ENCODE data around the gene ACVRL1.
A peak's percentile ranks its signal among the peaks of the same experiment; 100 is the strongest.

Gene ACVRL1

DNA sequence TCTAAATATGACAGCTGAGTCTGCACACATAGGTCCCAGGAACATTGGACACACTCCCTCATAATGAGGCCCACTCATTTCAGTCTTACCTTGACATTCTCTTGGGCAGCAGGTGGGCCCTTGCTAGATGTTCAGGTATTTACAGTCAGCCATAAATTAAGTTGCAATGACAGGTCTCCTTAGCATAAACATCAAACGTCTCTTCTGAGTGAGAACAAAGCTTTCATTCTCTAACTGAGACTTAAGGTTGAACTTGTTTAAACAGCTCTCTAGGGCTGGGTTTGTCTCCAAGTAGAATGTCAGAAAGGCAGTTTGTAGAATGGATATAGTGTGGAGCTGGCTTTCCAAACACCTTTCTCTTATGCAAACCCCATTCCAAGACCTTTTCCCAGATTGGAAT lies 54.5 kb downstream of the ACVRL1 start:
- DNase-seq (ENCODE audit: low spot score): no peak
- TF ChIP-seq, protein P1, sequence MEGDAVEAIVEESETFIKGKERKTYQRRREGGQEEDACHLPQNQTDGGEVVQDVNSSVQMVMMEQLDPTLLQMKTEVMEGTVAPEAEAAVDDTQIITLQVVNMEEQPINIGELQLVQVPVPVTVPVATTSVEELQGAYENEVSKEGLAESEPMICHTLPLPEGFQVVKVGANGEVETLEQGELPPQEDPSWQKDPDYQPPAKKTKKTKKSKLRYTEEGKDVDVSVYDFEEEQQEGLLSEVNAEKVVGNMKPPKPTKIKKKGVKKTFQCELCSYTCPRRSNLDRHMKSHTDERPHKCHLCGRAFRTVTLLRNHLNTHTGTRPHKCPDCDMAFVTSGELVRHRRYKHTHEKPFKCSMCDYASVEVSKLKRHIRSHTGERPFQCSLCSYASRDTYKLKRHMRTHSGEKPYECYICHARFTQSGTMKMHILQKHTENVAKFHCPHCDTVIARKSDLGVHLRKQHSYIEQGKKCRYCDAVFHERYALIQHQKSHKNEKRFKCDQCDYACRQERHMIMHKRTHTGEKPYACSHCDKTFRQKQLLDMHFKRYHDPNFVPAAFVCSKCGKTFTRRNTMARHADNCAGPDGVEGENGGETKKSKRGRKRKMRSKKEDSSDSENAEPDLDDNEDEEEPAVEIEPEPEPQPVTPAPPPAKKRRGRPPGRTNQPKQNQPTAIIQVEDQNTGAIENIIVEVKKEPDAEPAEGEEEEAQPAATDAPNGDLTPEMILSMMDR (IDR thresholded peaks at IDR 0.05; ENCODE audit: extremely low read depth, missing control alignments): no peak

DNA sequence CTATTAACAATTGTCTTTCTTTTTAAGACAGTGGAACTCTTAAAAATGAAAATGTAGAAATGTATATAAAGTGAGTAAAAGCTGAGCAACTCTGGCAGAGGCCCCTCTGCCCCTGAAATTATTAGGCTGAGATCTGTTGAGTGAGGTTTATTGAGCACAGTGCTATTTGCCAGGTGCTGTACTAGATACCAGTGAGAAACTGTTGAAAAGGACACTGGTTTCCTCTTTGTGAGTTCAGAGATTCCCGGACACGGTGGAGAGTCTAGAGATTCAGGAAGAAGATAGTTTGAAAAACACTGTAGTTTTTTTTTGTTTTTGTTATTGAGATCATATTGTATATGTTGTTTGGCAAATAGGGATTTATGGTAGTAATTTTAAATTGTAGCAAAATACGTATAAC lies 55.4 kb downstream of the ACVRL1 start:
- no peak for DNase-seq (ENCODE audit: low spot score)
- TF ChIP-seq, protein P1 (IDR thresholded peaks at IDR 0.05; ENCODE audit: extremely low read depth, missing control alignments): no peak

DNA sequence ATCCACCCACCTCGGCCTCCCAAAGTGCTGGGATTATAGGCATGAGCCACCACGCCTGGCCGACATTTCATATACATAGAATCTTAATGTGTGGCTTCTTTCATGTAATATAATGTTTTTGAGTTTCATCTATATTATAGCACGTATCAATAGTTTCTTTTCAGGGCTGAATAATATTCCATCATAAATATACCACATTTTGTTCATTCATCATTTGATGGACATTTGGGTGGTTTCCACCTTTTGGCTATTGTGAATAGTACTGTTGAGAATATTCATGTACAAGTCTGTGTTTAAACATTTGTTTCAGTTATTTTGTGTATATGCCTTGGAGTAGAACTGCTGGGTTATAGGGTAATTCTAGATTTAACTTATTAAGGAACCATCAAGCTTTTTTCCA lies 56.2 kb downstream of the ACVRL1 start:
- TF ChIP-seq, protein P1 (IDR thresholded peaks at IDR 0.05; ENCODE audit: extremely low read depth, missing control alignments): no peak
- DNase-seq (ENCODE audit: low spot score): no peak

DNA sequence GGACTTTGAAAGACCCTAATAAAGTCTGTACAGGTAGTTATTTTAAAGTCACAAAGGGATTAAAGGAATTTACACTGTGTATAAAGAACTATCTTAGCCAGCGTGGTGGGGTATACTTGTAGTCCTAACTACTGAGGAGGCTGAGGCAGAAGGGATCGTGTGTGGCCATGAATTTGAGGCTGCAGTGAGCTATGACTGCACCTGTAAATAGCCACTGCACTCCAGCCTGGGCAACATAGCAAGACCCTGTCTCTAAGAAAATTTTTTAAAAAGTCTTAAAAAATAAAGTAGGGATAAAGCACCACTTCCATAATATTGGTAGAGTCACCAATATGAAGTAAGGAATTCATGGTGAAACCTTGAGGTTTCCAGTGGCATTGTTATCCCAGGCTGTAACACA lies 62.3 kb downstream of the ACVRL1 start:
- TF ChIP-seq, protein P1 (IDR thresholded peaks at IDR 0.05; ENCODE audit: extremely low read depth, missing control alignments): no peak
- DNase-seq (ENCODE audit: low spot score): no peak

DNA sequence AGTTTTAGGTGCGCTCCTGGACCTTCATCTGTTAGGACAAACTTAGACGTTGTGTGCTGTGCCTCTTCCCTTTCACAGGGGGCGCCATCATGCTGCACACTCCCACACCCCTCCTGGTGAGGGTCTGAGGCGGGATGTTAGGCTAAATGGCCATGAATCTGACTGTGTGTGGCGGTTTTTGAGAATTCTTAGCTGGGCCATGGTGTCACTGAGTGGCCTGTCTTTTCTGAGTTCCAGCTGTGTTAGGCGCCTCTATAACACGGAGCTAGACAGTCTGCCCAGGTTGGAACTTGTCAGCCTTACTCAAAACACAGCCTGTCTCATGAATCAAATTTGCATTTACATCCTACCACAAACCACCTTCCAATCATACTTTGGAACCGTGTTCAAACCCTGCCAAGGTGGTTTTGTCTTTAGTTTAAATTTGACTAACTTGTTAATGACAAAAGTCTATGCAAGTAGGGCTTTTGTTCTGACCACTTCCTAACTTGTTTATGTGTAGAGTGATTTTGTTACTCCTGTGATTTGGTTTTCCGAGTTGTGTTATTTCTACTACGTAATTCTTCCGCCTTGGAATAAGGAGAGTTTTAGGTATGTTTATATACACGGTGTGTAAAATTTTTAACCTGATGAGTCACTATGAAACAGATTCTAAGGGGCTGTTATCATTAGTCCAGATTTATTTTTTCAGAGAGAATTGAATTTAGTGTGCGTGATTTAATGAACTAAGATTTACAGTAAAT lies 63.8 kb downstream of the ACVRL1 start:
- DNase-seq (ENCODE audit: low spot score): peak; percentile 73
- TF ChIP-seq, protein P1 (IDR thresholded peaks at IDR 0.05; ENCODE audit: extremely low read depth, missing control alignments): peak; percentile 45

DNA sequence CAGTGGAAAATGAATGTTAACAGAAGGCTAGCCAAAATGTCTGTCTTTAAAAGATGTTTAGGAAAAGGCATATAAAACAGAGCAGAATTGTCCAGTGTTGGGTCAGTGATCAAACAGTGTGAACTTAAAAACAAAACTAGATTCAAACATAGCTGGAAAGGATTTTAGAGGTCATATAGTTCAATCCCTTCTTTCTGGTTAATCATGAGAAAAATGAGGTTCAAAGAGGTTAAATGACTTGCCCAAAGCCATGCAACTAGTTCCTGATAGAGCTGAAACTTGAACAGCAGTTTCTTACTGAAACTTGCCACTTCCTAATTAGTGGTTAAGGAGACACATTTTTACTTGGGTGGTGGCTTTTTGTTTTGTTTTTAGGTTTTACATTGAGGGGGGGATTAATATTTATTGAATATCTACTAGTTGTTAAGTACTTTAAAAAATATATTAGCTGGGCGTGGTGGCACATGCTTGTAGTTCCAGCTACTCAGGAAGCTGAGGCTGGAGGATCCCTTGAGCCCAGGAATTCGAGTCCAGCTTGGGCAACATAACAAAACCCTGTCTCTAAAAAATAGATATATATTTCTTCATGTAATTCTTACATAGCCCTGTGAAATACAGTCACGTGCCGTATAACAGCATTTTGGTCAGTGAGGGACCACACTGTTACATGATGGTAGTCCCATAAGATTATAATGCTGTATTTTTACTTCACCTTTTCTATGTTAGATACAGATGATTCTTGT lies 64.5 kb downstream of the ACVRL1 start:
- no peak for DNase-seq (ENCODE audit: low spot score)
- TF ChIP-seq, protein P1 (IDR thresholded peaks at IDR 0.05; ENCODE audit: extremely low read depth, missing control alignments): no peak

DNA sequence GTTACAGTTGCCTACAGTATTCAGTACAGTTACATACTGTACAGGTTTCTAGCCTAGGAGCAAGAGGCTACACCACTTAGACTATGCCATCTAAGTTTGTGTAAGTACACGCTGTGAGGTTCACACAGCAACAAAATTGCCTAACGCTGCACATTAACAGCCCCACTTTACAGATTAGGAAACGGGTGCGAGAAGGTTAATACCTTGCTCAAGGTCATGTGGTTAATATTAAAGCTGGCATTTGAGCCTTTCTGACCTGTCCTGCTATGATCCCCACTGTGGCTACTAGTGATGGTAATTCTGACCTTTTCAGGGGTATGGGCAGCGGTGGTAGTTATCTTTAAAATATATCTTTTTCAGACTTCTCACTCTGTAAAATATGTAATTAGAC lies 65.1 kb downstream of the ACVRL1 start:
- no peak for DNase-seq (ENCODE audit: low spot score)
- TF ChIP-seq, protein P1 (IDR thresholded peaks at IDR 0.05; ENCODE audit: extremely low read depth, missing control alignments): no peak
